Astrocyte of the spinal cord (primary cell): ENCODE data around the gene ARHGEF33.
A peak's percentile ranks its signal among the peaks of the same experiment; 100 is the strongest.

Source experiments
- DNase-seq: peaks from one replicate; pipeline ENCODE4 v3.0.0; 2011; ENCODE audit warnings: low read depth, low spot score
- H3K4me3 ChIP-seq: 2 replicates; pipeline ENCODE4 v1.5.1; 2011; ENCODE audit warnings: low read depth, mild to moderate bottlenecking, low read length, moderate library complexity
- in situ Hi-C: cut with HindIII; loops from 2 replicates; pipeline ENCODE4 v1.10.0; 2017; ENCODE audit warnings: low sequenced_read_pairs
- TF ChIP-seq, protein P1 (sequence below): IDR thresholded peaks from 2 replicates; pipeline ENCODE4 v1.5.1; 2012; ENCODE audit warnings: low read depth, mild to moderate bottlenecking, low read length, inconsistent platforms

The ARHGEF33 gene

DNA sequence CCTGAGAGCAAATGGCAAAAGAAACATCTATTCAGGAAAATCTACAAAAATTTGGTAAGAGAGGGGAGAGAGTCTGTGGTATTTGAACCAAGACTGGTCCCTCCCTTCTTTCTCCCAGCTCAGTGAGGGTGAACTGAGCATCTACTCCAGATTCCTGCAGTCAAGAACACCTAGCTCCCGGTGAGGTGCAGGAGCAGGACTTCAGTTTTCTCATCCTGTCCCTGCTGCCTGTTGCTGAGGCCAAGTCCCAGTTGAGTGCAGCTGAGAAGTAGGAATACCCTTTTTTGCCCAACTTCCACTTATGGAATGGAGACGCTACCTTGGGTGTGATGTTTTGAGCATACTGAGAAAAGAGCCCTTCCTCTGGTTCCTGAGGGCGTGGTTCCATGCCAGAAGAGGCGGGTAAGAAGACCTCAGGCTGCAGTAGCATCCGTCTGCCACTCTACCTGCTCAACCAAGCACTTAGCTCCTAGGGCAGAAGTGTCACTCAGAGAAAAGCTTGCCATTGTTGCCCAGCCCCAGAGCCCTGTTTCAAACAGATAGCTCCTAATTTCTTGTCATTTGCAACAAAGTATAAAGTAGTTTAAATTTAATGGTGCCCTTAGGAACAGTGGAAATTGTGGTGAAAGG is 118.3 kb downstream of the ARHGEF33 start:
- in situ Hi-C loops, result no loop called here
- H3K4me3 ChIP-seq, result no peak overlapping the region
- TF ChIP-seq, protein P1, sequence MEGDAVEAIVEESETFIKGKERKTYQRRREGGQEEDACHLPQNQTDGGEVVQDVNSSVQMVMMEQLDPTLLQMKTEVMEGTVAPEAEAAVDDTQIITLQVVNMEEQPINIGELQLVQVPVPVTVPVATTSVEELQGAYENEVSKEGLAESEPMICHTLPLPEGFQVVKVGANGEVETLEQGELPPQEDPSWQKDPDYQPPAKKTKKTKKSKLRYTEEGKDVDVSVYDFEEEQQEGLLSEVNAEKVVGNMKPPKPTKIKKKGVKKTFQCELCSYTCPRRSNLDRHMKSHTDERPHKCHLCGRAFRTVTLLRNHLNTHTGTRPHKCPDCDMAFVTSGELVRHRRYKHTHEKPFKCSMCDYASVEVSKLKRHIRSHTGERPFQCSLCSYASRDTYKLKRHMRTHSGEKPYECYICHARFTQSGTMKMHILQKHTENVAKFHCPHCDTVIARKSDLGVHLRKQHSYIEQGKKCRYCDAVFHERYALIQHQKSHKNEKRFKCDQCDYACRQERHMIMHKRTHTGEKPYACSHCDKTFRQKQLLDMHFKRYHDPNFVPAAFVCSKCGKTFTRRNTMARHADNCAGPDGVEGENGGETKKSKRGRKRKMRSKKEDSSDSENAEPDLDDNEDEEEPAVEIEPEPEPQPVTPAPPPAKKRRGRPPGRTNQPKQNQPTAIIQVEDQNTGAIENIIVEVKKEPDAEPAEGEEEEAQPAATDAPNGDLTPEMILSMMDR, result no peak
- DNase-seq, result no peak

DNA sequence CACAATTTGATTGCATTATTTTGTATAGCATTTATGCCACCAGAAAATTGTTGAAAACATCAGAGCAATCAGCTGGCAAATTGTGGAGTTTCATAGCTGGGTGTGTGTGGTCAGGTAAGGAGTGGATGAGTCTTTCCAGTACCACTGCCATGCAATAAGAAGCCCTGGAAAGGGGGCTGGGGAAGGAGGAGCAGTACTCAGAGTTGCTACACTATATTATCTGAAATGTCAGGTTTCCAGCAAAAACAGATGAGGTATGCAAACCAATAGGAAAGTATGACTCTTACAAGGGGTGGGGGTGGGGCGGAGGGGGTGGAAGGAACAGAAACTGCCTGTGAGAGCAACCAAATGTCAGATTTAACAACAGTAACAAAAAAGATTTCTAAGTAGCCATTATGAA is 119.0 kb downstream of the ARHGEF33 start:
- peak; percentile 15 for DNase-seq
- H3K4me3 ChIP-seq, result no peak overlapping the region
- in situ Hi-C loops, result no loop called here
- TF ChIP-seq, protein P1, result no peak

DNA sequence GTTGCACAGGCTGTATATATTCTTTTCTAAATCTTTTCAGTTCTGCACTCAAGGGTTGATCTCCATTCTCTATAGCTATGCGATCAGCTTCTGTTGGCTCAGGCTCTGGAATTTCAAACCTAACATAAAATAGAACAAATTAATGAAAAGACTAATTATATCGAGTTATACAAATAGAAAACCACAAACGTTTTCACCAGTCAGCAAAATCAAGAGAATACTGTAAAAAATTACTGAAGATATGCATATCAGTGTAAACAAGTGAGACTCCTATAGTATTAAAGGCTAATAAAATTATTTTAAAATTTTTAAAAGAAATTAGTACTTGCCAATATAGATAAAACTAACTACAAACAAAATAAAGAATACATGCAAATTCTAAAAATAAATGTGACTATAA is 124.2 kb downstream of the ARHGEF33 start:
- DNase-seq, result no peak
- H3K4me3 ChIP-seq, result no peak overlapping the region
- in situ Hi-C loops, result no loop called here
- TF ChIP-seq, protein P1, result no peak

DNA sequence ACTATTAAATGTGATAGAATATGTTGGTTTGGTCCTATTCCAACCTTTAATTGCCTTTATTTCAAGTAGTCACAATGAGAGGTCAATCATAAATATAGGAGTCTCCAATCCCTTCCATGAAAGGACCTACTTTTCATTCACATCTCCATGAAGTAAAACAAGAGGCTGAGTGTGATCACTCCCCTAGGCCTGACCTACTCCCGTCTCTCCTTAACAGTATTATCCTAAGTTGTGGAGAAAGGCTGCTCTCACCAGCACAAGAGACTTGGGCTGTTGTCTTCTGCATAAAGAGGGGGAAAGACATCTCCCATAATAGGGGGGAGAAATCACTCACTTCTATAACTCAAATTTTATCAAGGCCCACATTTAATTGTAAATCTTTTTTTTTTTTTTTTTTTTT is 125.7 kb downstream of the ARHGEF33 start:
- no peak for DNase-seq
- TF ChIP-seq, protein P1, result no peak
- H3K4me3 ChIP-seq, result no peak overlapping the region
- in situ Hi-C loops, result no loop called here

DNA sequence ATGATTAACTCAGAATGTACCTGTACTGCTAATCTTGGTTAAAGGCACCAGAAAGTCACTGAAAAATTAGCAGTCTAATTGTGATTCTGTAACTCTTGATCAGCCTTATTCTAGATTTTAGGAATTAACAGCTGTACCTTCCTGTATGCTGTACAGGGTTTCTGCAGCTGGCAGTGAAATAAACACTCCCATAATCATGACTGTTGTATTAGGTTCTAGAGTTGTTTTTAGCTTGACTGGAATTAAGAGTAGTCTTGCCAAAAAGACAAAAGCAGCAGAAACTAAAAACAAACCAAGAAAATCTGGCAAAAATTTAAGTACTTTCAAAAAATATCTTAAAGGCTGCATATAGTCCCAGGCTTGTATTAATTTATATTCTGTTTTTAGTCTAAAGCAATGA is 127.7 kb downstream of the ARHGEF33 start:
- in situ Hi-C loops, result no loop called here
- no peak overlapping the region for H3K4me3 ChIP-seq
- TF ChIP-seq, protein P1, result no peak
- DNase-seq, result no peak

DNA sequence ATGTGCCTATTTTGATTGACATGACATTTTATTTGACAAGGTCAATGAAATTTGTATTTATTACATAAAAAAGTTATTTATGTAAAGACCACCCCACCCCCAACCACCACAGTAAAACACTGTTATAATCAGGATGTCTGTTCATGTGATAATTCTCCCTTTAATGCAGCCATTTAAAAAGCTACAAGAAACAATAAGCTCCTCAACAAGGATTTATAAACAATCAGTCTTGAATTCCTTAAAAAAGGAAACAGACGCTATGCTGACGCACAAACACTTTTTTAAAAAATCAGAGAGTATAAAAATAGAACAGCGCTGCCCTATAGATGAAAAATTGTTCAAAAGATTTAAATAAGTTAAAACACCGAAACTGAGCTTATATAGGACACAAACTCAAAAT is 129.0 kb downstream of the ARHGEF33 start:
- in situ Hi-C loops, result no loop called here
- no peak overlapping the region for H3K4me3 ChIP-seq
- TF ChIP-seq, protein P1, result no peak
- DNase-seq, result no peak
